H1 (cell line): ENCODE data around the gene ILF2. TPM values are rescaled to one million over a fixed set of nuclear protein-coding genes. Genes with fewer than 3 reads are reported as not detected.

ENCODE experiments used
- CHD7 ChIP-seq: fragments of 300-600 bp; sonication (generic); IDR thresholded peaks from 2 replicates; pipeline ENCODE4 v1.7.1; 2012; ENCODE audit warnings: low read length, moderate library complexity, mild to moderate bottlenecking, inconsistent platforms; ENCODE audit not compliant: insufficient replicate concordance
- polyA plus RNA-seq, 7 experiments: library from polyadenylated mRNA; depleted of rRNA in 3 of 7; stranded (reverse) in 5 of 7; unstranded in 2 of 7; fragments of >200 nt in 5 of 7; fragments of 200-250 nt in 2 of 7; gene quantifications; 1 replicate in 5 of 7; 2 replicates in 1 of 7; 4 replicates in 1 of 7; pipeline versions ENCODE4 v1.2.1 to v1.2.3, GENCODE V29; 2011 to 2013; ENCODE audit warnings: missing spikeins in 2 of 7, mixed read lengths in 2 of 7
- total RNA-seq: library from RNA; stranded (reverse); fragmentation: NEBNext Ultra II Directional; extraction: Animal tissue kit (Norgen Biotek cat#: 25700); gene quantifications from 2 replicates; pipeline ENCODE4 v1.2.1, GENCODE V29; 2021

ILF2 gene
- total and polyA plus RNA-seq, 2 of the 8 experiments (the other 6 are each of a cell fraction or from before 2014, with no cell fraction given) = 389 to 474 TPM

- no peak for TF ChIP-seq CHD7
These were observed 36.8 kb downstream of the ILF2 start, which contains the start of gene CHTOP (continued) for GRCh38 chr1:153633754-153634665.
